ENCODE results near the gene SCRN1. TPM values are rescaled to one million over a fixed set of nuclear protein-coding genes. Genes with fewer than 3 reads are reported as not detected.
A peak's percentile ranks its signal among the peaks of the same experiment; 100 is the strongest.

SCRN1 gene
- total RNA-seq, 6 experiments from 2014 or later: 137 to 168 (median 145) TPM

- Mint-ChIP-seq H3K27ac (peak overlapping the region; percentile 93), H3K27me3 (ENCODE audit: insufficient read depth) (no peaks in the 10 kb centered on the region; the same call in 1 of the 2 replicates), H3K4me3 (peak overlapping the region; percentile 92), H3K36me3 (ENCODE audit: low read depth) (peaks cover 18% of the 10 kb centered on the region), H3K9me3 (peaks cover 5% of the 10 kb centered on the region; the same call in 1 of the 2 replicates), H3K4me1 (ENCODE audit: low read depth) (peaks cover 43% of the 10 kb centered on the region)
- no peak for DNase-seq
- no peak for TF ChIP-seq CTCF (IDR thresholded peaks at IDR 0.05)
Measured at GRCh38 chr7:29990931-29991330, 1.3 kb upstream of the SCRN1 start.

- TF ChIP-seq CTCF (IDR thresholded peaks at IDR 0.05): no peak
- Mint-ChIP-seq H3K9me3 (peaks cover 5% of the 10 kb centered on the region; the same call in 1 of the 2 replicates), H3K4me1 (ENCODE audit: low read depth) (peaks cover 48% of the 10 kb centered on the region), H3K27ac (peak overlapping the region; percentile 98), H3K4me3 (peak overlapping the region; percentile 92), H3K36me3 (ENCODE audit: low read depth) (peaks cover 21% of the 10 kb centered on the region), H3K27me3 (ENCODE audit: insufficient read depth) (no peaks in the 10 kb centered on the region; the same call in 1 of the 2 replicates)
- peak; percentile 87 for DNase-seq
Measured at GRCh38 chr7:29988424-29989256, 961 bp downstream of the SCRN1 start.

- peak; percentile 88 for DNase-seq
- Mint-ChIP-seq H3K36me3 (ENCODE audit: low read depth) (peaks cover 23% of the 10 kb centered on the region), H3K27ac (peak overlapping the region; percentile 98), H3K4me1 (ENCODE audit: low read depth) (peaks cover 51% of the 10 kb centered on the region), H3K4me3 (peak overlapping the region; percentile 92), H3K27me3 (ENCODE audit: insufficient read depth) (no peaks in the 10 kb centered on the region; the same call in 1 of the 2 replicates), H3K9me3 (peaks cover 4% of the 10 kb centered on the region; the same call in 1 of the 2 replicates)
- TF ChIP-seq CTCF (IDR thresholded peaks at IDR 0.05): no peak
Measured at GRCh38 chr7:29987811-29988317, 1.7 kb downstream of the SCRN1 start.

- Mint-ChIP-seq H3K9me3 (no peaks in the 10 kb centered on the region), H3K4me3 (peak overlapping the region; percentile 92), H3K36me3 (ENCODE audit: low read depth) (peaks cover 20% of the 10 kb centered on the region), H3K4me1 (ENCODE audit: low read depth) (peaks cover 52% of the 10 kb centered on the region), H3K27ac (peak overlapping the region; percentile 98), H3K27me3 (ENCODE audit: insufficient read depth) (no peaks in the 10 kb centered on the region; the same call in 1 of the 2 replicates)
- DNase-seq: peak; percentile 35
- TF ChIP-seq CTCF (IDR thresholded peaks at IDR 0.05): no peak
Measured at GRCh38 chr7:29987083-29987482, 2.5 kb downstream of the SCRN1 start.

- Mint-ChIP-seq H3K4me3 (no peak overlapping the region), H3K9me3 (no peaks in the 10 kb centered on the region), H3K27me3 (ENCODE audit: insufficient read depth) (no peaks in the 10 kb centered on the region; the same call in 1 of the 2 replicates), H3K36me3 (ENCODE audit: low read depth) (peaks cover 14% of the 10 kb centered on the region), H3K4me1 (ENCODE audit: low read depth) (peaks cover 48% of the 10 kb centered on the region), H3K27ac (no peak overlapping the region)
- no peak for DNase-seq
- TF ChIP-seq CTCF (IDR thresholded peaks at IDR 0.05): no peak
Measured at GRCh38 chr7:29980151-29980550, 9.4 kb downstream of the SCRN1 start.
